Measurements from ENCODE around the gene ETFBKMT.
"Not testable (repeated sequence)": the region's sequence is repeated elsewhere in the genome, so short reads cannot be mapped to it uniquely, and the experiment has no call there.

The ETFBKMT gene

DNA sequence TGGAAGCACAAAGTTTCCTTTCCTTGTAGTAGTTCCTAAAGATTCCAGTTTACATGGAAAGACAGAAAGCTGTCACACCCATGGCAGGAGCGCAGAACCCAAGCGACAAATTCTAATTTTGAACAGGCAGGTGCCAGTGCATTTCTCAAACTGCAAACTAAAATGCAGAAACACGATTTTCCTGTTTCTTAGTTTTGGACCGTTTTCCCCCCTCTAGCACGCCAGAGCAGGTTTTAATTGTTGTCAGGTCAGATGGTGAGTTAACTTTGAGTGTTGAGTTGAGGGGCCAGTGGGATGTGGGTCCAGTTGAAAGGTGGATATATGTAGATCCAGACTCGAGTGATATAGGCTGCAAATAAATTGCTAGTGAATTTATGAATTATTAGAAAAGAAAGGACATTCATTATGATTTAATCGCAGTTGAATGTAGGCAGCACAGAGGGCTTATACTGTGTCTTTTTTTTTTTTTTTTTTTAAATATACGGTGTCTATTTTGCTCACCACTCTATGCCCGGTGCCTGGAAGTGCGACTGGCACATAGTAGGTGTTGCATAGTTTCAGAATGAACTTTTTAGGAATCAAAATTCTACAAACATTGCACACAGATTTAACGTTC is 909 bp upstream of the ETFBKMT start:
- DNase-seq: no peak

DNA sequence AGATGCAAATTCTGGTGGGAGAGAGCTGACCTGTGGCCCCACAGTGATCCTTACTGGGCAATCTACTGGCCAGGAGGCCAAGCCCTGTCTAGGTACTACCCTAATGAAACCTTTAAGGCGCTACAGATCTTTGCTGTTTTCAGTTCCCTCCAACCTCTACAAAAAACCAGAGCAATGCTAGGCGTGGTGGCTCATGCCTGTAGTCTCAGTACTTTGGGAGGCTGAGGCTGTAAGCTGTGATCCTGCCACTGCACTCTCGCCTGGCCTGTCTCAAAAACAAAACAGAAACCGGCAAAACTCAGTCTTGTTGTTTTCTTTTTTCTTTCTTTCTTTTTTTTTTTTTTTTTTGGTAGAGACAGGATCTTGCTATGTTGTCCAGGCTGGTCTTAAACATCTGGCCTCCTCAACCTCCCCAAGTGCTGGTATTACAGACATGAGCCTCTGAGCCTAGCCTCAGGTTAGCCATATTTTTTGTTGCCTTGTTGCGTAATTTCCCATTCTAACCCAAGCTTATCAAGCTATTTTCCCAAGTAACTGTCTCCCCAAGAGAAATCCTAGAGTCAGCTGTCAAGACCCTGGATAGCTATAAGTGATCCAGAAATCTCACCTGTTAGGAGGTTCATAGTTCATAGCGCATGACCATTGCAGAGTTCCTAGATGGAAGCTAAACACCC is 2.8 kb downstream of the ETFBKMT start:
- DNase-seq: no peak

DNA sequence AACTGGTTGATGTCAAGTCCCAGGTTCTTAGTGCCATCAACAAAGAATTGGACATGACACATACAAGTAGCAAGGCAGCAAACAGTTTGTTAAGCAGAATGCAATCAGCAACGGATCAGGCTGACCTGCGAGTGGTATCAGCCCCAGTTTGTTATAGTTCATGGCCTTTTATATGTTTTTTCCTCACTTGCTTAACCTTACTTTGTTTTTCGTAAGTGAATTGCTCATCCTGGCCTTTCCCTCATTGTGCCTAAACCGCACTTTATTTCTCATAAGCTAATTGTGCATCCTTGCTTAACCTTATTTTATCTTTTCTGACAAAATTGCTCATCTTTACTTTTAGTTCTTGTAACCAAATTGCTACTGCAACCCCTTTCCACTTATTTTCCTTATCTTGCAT is 4.1 kb downstream of the ETFBKMT start:
- DNase-seq: no peak

DNA sequence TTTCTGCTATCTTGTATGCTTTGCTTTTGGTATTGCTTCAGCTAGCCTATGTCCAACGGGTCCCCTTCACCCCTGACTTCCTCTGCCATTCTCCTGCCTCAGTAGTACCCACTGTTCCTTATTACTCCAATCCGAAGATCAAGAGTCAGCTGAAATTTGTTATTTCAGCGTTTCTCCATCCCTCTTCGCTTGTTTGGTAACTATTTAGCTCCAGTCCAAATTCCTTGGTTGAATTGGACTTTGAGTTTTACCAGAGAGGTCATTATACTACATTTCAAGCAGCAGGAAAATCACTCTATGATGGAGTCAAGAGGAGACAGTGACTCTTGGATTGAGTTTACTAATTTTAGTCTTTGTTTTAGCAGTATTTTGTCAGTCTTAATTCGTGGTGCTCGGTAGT is 4.5 kb downstream of the ETFBKMT start:
- no peak for DNase-seq

DNA sequence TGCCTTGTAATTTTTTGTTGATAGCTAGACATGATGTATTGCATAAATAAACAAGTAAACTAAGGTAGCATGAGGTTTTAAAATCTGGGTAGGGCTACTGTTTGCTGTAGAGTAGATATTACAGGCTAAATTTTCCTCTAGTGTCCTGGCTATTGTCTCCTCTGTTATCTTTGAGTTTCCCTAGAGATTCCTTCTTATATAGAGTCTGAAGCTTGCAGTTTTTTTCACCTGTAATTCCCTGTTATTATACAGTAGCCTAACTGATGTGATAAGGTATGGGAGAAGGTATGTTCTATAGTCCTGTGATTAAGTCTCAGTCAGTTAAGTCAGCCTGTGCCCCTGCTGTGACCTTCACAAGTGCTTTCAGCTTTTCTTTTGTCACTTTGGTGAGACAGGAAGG is 9.5 kb downstream of the ETFBKMT start:
- DNase-seq: no peak

DNA sequence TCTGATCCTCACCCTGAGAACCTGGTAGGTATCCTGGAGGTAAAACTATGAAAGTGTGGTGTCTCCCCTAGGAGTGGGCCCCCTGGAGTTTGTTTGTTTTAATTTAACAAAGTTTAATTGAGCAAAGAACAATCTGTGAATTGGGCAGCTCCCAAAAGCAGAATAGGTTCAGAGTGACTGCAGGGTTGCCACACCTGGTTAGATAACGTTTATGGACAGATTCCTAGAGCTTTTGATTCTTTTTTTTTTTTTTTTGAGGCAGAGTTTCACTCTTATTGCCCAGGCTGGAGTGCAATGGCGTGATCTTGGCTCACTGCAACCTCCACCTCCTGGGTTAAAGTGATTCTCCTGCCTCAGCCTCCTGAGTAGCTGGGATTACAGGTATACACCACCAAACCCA is 10.1 kb downstream of the ETFBKMT start:
- not testable (repeated sequence) for DNase-seq

DNA sequence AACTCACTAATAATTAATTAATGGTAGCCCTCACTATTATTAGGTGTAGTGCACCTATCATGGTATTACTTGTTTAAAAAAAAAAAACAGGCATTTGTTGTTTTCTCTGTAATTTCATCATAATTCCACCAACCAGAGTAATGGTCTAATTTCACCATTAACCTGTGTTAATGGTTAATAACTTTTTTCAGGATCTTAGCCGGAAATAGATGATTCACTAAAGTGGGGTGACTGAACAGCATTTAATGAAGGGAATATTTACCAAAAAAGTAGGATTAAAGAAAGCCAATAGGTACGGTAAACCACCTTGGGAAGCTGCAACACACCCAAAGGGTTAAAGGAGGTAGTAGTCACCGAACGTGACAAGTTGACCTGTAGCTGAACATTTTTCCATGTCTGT is 13.0 kb downstream of the ETFBKMT start:
- no peak for DNase-seq

DNA sequence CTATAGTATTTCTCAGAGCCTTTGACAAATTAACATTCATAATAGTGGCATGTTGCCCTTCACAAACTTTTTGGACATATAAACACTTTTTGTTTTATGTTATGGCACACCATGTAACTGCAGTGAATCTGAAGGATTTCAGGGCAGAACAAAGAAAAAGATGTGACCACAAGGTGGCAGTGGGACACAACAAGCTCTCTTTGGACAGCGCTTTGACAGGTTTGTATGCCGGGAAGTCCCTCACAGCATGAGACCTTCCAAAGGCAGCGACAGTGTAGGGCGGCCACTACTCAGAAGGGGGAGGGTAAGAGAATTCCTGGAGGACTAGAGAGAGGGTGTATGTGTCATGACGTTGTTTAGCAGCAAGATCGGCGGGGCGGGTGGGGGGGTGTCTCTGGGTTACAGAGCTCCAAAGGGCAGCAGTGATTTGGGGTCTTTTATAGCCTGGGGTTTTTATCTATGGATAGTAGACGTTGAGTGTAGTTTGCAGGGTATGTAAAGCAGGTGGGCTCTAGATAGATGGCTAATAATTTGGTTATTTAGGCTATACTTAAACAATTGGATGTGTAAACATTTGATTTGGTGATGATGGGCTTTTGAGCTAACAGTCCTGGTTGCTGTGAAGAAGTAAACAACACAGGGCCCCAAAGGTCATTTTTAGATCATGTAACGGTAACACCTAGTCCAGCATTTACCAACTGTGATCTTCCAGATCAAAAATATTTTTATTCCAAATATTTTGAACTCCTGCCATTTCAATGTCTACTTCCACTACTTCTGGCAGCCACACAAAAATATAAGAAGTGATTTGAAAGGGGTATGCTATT is 22.9 kb downstream of the ETFBKMT start:
- peak; percentile 85 for DNase-seq

DNA sequence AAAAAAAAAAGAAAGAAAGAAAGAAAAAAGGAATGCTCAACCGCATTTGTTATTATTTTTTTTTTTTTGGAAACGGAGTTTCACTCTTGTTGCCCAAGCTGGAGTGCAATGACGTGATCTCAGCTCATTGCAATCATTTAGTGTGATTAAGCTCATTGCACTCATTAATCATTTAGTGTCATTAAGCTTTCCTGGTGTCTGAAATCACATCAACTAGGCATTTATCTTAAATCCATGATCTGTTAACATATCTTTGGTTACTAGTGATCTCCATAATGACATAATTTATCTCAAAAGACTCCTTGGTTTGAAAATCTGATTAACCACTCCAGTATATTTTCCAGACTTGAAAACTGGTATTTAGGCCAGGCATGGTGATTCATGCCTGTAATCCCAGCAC is 26.3 kb downstream of the ETFBKMT start:
- DNase-seq: no peak

DNA sequence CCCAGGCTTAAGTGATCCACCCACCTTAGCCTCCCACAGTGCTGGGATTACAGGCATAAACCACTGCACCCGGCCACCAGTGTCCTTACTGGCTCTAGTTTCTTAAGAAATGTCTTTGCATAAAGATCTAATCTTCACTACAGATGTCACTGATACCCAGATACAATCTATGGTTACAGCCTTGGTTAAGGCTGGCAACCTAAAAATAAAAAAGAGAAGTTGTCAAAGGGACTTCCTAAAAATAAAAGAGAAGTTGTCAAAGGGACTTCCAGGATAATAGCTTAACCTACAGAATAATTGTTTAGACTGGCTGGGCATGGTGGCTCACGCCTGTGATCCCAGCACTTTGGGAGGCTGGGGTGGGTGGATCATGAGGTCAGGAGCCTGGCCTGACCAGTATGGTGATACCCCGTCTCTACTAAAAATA is 27.6 kb downstream of the ETFBKMT start:
- peak; percentile 7 for DNase-seq

DNA sequence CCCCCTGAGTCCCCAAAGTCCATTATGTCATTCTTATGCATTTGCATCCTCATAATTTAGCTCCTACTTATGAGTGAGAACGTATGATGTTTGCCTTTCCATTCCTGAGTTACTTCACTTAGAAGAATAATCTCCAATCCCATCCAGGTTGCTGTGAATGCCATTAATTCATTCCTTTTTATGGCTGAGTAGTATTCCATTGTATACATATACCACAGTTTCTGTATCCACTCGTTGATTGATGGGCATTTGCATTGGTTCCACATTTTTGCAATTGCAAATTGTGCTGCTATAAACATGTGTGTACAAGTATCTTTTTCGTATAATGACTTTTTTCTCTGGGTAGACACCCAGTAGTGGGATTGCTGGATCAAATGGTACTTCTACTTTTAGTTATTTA is 30.4 kb downstream of the ETFBKMT start:
- DNase-seq: not testable (repeated sequence)

DNA sequence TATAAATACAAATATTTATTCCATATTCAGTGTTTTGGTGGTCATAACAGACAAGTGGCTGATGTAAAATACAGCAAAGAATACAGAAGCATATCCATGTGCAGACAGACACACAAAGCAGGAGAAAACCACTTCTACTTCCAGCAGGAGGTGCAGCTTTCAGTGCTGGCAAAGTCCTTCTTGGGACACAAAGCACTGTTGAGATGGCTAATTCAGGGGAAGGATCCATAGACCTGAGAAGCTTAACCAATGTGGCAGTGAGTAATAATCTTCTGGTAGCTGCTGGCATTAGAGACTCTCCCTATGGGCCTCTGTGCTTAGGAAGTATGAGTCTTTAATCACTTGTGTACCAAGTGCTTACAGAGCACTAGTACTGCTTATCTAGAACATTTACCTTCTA is 42.6 kb downstream of the ETFBKMT start:
- no peak for DNase-seq

DNA sequence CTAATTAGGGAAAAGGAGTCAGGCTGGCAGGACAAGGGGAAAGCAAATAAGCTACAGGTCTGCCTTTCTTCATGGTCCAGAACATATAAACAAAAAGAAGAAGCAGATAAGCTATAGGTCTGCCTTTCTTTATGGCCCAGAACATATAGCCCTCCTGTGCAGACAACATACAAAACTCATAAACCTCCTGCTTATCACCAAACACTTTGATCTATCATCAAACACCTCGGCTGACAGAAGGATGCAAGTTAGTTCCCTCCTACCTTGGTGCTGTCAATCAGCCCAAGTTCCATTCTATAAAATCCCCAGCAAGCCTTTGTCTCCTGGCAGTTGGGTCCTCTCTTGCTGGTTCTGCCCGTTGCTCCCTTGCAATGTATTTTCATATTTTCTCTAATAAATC is 46.1 kb downstream of the ETFBKMT start:
- DNase-seq: no peak

DNA sequence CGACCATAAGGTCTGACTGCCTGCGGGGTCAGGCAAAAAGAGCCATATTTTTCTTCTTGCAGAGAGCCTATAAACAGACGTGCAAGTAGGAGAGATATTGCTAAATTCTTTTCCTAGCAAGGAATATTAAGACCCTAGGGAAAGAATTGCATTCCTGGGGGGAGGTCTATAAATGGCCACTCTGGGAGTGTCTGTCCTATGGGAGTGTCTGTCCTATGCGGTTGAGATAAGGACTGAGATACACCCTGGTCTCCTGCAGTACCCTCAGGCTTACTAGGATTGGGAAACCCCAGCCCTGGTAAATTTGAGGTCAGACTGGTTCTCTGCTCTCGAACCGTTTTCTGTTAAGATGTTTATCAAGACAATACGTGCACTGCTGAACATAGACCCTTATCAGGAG is 48.6 kb downstream of the ETFBKMT start:
- not testable (repeated sequence) for DNase-seq

DNA sequence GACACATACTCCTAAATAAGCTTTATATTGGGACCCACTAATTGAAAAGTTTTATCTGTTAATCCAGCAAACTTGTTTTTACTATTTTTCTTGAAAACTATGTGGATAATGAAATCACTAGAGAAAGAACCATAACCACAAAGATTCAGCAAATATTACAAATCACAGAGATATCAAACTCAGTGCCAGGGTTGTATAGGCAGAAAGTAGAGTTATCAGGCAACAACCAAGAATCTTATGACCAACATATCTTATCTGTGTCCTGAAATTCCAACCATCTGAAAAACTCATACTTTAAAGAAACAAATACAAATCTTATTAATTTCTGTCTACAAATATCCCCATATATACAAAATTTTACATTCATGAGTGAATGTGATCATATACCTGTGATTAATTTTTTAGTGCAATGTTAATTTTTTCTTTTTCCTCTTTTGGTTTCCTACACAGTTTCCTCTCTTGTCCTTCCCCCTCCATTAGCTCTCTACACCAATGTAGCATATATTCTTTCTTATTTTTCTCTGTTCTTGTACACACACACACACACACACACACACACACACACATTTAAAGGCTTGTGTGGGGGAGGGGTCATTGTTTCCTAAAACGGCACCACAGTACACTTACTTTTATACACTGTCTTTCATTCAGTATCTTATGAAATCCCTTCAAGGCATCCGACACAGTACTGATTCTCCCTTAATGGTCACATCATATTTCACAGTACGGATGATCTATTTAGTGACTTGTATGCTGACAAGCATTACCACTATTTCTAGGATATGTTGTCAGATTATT is 50.7 kb downstream of the ETFBKMT start:
- no peak for DNase-seq

DNA sequence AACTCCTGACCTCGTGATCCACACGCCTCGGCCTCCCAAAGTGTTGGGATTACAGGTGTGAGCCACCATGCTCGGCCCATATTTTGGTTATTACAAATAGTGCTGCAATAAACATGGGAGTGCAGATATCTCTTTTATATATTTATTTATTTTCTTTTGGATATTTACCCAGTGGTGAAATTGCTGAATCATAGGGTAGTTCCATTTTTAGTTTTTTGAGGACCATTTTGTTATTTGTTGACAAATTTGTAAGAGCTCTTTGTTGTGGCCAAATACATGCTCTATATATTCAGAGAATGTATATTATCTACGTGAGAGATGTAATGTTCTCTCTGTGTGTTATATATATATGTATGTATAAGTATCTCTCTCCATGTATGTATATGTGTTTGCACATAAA is 53.4 kb downstream of the ETFBKMT start:
- no peak for DNase-seq

DNA sequence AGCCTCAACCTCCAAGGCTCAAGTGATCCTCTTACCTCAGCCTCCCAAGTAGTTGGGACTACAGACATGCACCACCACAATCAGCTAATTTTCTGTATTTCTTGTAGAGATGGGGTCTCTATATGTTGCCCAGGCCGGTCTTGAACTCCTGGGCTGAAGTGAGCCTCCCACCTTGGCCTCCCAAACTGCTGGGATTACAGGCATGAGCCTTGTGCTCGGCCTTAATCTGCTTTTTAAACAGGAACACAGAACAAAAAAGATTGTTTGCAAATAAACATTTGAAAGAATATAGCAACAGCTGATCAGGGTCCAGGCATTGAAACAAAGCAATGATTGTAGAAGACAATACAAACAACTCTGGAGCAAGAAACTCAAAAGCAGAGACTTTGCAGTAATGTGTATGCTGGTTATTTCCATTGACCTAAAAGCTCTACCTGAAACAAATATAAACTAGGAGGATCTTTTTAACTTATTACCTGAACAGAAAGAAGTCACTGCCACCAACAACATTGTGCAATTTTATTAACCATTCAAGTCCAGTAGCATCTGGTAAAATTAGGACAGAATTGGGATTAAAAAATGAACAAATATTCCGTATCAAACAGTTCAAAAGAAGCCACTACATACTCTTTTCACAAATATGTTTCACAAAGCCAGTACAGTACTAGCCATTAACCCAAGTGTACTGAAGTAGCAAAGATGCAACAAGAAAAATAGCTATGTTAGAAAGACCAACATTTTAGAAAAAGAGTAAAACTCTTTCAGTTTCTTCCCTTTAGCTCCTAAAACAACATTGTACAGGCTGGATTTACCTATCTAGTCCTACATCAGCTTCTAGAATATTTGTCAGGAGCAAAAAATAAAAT is 55.2 kb downstream of the ETFBKMT start:
- no peak for DNase-seq

DNA sequence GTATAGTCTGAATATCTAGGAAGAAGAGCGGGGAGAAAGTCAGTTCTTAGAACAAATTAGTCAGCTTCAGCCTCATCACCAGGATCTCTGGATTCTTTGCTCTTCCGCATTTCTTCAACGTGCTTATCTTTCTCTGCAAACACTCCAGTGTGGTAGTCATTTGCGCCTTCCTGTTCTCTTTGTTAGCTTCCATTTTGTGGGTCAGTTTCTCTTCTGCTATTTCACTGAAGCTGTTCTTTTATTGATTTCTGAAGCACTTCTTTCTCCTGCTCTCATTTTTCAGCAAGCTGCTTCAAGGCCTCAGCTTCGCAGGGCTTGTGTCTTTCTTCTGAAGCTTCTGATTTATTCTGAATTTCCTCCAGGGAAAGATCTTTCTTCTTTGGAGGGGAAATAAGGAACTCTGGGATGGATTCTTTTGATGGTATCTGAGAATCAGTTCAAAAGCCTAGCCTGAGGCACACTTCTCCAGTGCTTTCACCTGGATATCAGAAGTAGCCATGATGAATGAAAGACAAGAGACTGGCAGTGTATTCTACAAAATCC is 55.9 kb downstream of the ETFBKMT start:
- no peak for DNase-seq

DNA sequence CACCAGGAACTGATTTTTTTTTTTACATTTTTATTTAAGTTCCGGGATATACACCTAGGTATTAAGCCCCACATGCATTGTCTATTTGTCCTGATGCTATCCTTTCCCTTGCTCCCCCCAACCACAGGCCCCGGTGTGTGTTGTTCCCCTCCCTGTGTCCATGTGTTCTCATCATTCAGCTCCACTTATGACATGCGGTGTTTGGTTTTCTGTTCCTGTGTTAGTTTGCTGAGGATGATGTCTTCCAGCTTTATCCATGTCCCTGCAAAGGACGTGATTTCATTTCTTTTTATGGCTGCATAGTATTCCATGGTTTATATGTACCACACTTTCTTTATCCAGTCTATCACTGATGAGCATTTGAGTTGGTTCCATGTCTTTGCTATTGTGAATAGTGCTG is 57.5 kb downstream of the ETFBKMT start:
- not testable (repeated sequence) for DNase-seq

DNA sequence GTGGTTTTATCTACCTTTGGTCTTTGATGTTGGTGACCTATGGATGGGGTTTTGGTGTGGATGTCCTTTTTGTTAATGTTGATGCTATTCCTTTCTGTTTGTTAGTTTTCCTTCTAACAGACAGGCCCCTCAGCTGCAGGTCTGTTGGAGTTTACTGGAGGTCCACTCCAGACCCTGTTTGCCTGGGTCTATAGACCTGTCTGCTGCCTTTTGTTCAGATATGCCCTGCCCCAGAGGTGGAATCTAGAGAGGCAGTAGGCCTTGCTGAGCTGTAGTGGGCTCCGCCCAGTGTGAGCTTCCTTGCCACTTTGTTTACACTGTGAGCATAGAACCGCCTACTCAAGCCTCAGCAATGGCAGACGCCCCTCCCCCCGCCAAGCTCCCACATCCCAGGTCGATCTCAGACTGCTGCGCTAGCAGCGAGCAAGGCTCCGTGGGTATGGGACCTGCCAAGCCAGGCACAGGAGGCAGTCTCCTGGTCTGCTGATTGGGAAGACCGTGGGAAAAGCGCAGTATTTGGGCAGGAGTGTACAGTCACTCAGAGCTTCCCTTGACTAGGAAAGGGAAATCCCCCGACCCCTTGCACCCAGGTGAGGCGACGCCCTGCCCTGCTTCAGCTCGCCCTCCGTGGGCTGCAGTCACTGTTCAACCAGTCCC is 59.2 kb downstream of the ETFBKMT start:
- not testable (repeated sequence) for DNase-seq

DNA sequence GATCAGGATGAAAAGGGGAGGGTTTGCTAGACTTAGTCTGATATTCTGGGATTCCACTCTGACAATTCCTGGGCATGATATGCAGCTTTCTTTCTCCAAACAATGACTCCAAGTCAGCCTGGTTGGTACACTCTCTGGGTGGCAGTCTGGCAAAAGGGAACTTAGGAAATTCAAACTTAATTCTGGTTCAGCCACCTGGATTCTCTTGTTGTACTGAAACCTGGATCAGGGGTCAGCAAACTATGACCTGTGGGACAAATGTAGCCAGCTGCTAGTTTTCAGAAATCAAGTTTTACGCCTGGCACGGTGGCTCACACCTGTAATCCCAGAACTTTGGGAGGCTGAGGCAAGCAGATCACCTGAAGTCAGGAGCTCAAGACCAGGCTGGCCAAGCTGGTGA is 63.1 kb downstream of the ETFBKMT start:
- no peak for DNase-seq

Data from RPMI8226 (cell line).